Measurements from ENCODE around the gene KCNQ5.

The KCNQ5 gene

GRCh38 chr6:72810571-72811280, 188.9 kb downstream of the KCNQ5 start:
- no peak for DNase-seq

GRCh38 chr6:72811971-72812421, 190.1 kb downstream of the KCNQ5 start:
- no peak for DNase-seq

GRCh38 chr6:72813807-72814596, 192.1 kb downstream of the KCNQ5 start:
- peak; percentile 98 for DNase-seq

GRCh38 chr6:72816022-72816421, 194.2 kb downstream of the KCNQ5 start:
- DNase-seq = no peak

- DNase-seq = no peak
Measured at GRCh38 chr6:72817208-72817607, 195.3 kb downstream of the KCNQ5 start.

GRCh38 chr6:72819609-72820008, 197.7 kb downstream of the KCNQ5 start:
- DNase-seq = peak; percentile 79 to 80

GRCh38 chr6:72820153-72820552, 198.3 kb downstream of the KCNQ5 start:
- no peak for DNase-seq

- peak; percentile 52 to 53 for DNase-seq
Measured at GRCh38 chr6:72820906-72821305, 199.0 kb downstream of the KCNQ5 start.

- DNase-seq = no peak
Measured at GRCh38 chr6:72822023-72822422, 200.2 kb downstream of the KCNQ5 start.

- no peak for DNase-seq
Measured at GRCh38 chr6:72822691-72823090, 200.8 kb downstream of the KCNQ5 start.

- DNase-seq = no peak
Measured at GRCh38 chr6:72824833-72825232, 203.0 kb downstream of the KCNQ5 start.

GRCh38 chr6:72825315-72825911, 203.5 kb downstream of the KCNQ5 start:
- DNase-seq = no peak

GRCh38 chr6:72826037-72826436, 204.2 kb downstream of the KCNQ5 start:
- no peak for DNase-seq

- no peak for DNase-seq
Measured at GRCh38 chr6:72826744-72827438, 205.0 kb downstream of the KCNQ5 start.

GRCh38 chr6:72828904-72829303, 207.0 kb downstream of the KCNQ5 start:
- DNase-seq = no peak

GRCh38 chr6:72832271-72832670, 210.4 kb downstream of the KCNQ5 start:
- DNase-seq = no peak

- DNase-seq = no peak
Measured at GRCh38 chr6:72835749-72836148, 213.9 kb downstream of the KCNQ5 start.

- no peak for DNase-seq
Measured at GRCh38 chr6:72836971-72837370, 215.1 kb downstream of the KCNQ5 start.

- no peak for DNase-seq
Measured at GRCh38 chr6:72841195-72841594, 219.3 kb downstream of the KCNQ5 start.

GRCh38 chr6:72842140-72842539, 220.3 kb downstream of the KCNQ5 start:
- no peak for DNase-seq

GRCh38 chr6:72844614-72845013, 222.8 kb downstream of the KCNQ5 start:
- no peak for DNase-seq

GRCh38 chr6:72849346-72849745, 227.5 kb downstream of the KCNQ5 start:
- DNase-seq = no peak

GRCh38 chr6:72850040-72850439, 228.2 kb downstream of the KCNQ5 start:
- DNase-seq = no peak
